Measurements from ENCODE around the gene FRA10AC1.

Gene FRA10AC1

DNA sequence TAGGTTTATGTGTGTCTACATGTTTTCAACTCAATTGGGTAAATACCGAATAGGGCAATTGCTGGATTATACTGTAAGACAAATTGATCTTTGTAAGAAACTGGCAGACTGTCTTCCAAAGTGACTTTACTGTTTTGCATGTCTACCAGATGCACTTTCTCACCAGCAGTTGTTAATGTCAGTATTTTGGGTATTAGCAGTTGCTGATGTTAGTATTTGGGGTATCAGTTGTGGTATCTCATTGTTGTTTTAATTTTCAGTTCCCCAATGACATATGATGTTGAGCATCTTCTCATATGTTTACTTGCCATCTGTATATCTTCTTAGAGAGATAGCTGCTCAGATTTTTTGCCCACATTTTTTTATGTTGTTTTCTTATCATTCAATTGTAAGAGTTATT is 79.5 kb downstream of the FRA10AC1 start:
- no peak for DNase-seq

DNA sequence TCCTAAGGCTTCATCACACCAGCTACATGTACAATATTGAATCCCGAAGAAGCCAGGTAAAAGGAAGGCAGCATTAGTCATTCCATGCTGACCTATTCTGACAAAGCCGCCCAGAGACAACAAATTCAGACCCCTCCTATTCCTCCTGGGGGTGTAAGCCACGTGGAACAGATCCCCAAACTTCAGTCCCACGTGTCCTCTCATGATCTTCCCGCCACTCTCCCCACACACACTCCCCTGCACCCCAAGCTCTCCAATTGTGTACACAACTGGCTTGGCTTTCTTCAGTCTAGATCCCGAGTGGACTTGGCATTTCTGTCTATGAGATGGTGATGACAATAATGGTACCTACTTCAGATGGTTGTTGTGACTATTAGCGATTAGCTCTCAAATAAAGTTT is 81.5 kb downstream of the FRA10AC1 start:
- no peak for DNase-seq

Measured in AML-193 (cell line).